Astrocyte (in vitro differentiated cells and primary cell): ENCODE results near the gene COPZ1. TPM values are rescaled to one million over a fixed set of nuclear protein-coding genes. Genes with fewer than 3 reads are reported as not detected.

Source experiments
- DNase-seq: peaks from one replicate; pipeline ENCODE4 v3.0.0-alpha.2; 2010; ENCODE audit warnings: low read depth
- FAIRE-seq: peaks from 2 replicates; lab custom pipeline; 2011; peaks lifted over from hg19 to GRCh38; lab: Jason Lieb, UNC
- H2AFZ ChIP-seq: 2 replicates; pipeline ENCODE4 v1.6.0; 2012; ENCODE audit warnings: low read depth, low read length, inconsistent platforms
- H3K27ac ChIP-seq: 2 replicates; pipeline ENCODE4 v1.5.1; 2011; ENCODE audit warnings: low read depth, low read length, inconsistent platforms
- H3K27me3 ChIP-seq: 2 replicates; pipeline ENCODE4 v1.6.0; 2011; ENCODE audit warnings: low read length, inconsistent platforms; ENCODE audit not compliant: insufficient read depth
- H3K36me3 ChIP-seq: 2 replicates; pipeline ENCODE4 v1.5.1; 2011; ENCODE audit warnings: low read length, inconsistent platforms; ENCODE audit not compliant: insufficient read depth
- H3K4me1 ChIP-seq: 2 replicates; pipeline ENCODE4 v1.5.1; 2011; ENCODE audit warnings: low read length, inconsistent platforms; ENCODE audit not compliant: insufficient read depth
- H3K4me2 ChIP-seq: 2 replicates; pipeline ENCODE4 v1.6.0; 2012; ENCODE audit warnings: low read length, inconsistent platforms
- H3K4me3 ChIP-seq: 2 replicates; pipeline ENCODE4 v1.5.1; 2011; ENCODE audit warnings: low read depth, mild to moderate bottlenecking, low read length, inconsistent platforms; ENCODE audit not compliant: insufficient read depth
- H3K79me2 ChIP-seq: 2 replicates; pipeline ENCODE4 v1.6.0; 2012; ENCODE audit warnings: mild to moderate bottlenecking, low read length, inconsistent platforms; ENCODE audit not compliant: insufficient read depth
- H3K9ac ChIP-seq: 2 replicates; pipeline ENCODE4 v1.6.0; 2012; ENCODE audit warnings: mild to moderate bottlenecking, low read length, inconsistent platforms
- H3K9me3 ChIP-seq: 2 replicates; pipeline ENCODE4 v1.5.1; 2012; ENCODE audit warnings: low read depth, mild to moderate bottlenecking, low read length, inconsistent platforms; ENCODE audit not compliant: insufficient read depth
- H4K20me1 ChIP-seq: 2 replicates; pipeline ENCODE4 v1.6.0; 2012; ENCODE audit warnings: low read length, inconsistent platforms; ENCODE audit not compliant: insufficient read depth
- H3K27ac Mint-ChIP-seq: one replicate; pipeline ENCODE4 v1.8.0; 2021; ENCODE audit warnings: mild to moderate bottlenecking, mixed read lengths; ENCODE audit not compliant: unreplicated experiment
- H3K27me3 Mint-ChIP-seq: one replicate; pipeline ENCODE4 v1.8.0; 2021; ENCODE audit warnings: low read depth, mixed read lengths; ENCODE audit not compliant: unreplicated experiment
- H3K36me3 Mint-ChIP-seq: one replicate; pipeline ENCODE4 v1.8.0; 2021; ENCODE audit warnings: low read depth, mixed read lengths; ENCODE audit not compliant: unreplicated experiment
- H3K4me1 Mint-ChIP-seq: one replicate; pipeline ENCODE4 v1.8.0; 2021; ENCODE audit warnings: low read depth, mixed read lengths; ENCODE audit not compliant: unreplicated experiment
- H3K4me3 Mint-ChIP-seq: one replicate; pipeline ENCODE4 v1.8.0; 2021; ENCODE audit warnings: mild to moderate bottlenecking, moderate library complexity, mixed read lengths; ENCODE audit not compliant: unreplicated experiment
- H3K9me3 Mint-ChIP-seq: one replicate; pipeline ENCODE4 v1.8.0; 2021; ENCODE audit warnings: mild to moderate bottlenecking, mixed read lengths; ENCODE audit not compliant: unreplicated experiment
- EZH2 ChIP-seq: IDR thresholded peaks from 2 replicates; pipeline ENCODE4 v1.6.1; 2012; ENCODE audit warnings: mild to moderate bottlenecking, low read length, inconsistent platforms; ENCODE audit not compliant: insufficient read depth
- total RNA-seq: library from RNA; stranded (reverse); gene quantifications from 2 replicates; pipeline ENCODE4 v1.2.1, GENCODE V29; 2021
- TF ChIP-seq, protein P1 (sequence below): IDR thresholded peaks from 2 replicates; pipeline ENCODE4 v1.5.1; 2011; ENCODE audit warnings: low read depth, mild to moderate bottlenecking, inconsistent platforms, low read length, moderate library complexity; ENCODE audit not compliant: insufficient read depth

Gene COPZ1
- total RNA-seq, 1 donor from 2014 or later, result 136 TPM

DNA sequence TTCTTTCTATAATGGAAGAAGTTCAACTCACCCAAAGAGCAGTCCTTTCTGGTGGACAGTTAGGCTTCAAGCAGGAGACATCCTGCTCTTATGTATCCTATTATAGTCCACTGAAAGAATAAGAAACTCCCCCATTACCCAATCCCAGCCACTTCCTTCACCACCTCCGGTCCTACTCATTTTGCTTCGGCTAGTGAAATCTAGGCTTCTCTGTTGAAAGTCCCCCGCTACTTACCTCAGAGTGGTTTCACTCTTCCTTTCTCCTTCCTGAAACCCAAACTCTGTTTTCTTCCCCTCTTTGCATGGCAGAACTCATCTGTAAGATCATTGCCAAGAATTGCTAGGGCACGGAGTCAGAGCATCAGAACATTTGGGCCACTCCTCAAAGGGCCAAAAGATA, 39.5 kb downstream of the COPZ1 start, which contains the start of gene GPR84:
Gene GPR84, minus strand, starts transcription at position 74 of the 400 bp plus-strand sequence. CDS start 635 bp downstream, outside the sequence.
- no peak within 1 kb of the TSS for H3K4me3 Mint-ChIP-seq
- H3K27ac Mint-ChIP-seq, result no peak within 1 kb of the TSS

DNA sequence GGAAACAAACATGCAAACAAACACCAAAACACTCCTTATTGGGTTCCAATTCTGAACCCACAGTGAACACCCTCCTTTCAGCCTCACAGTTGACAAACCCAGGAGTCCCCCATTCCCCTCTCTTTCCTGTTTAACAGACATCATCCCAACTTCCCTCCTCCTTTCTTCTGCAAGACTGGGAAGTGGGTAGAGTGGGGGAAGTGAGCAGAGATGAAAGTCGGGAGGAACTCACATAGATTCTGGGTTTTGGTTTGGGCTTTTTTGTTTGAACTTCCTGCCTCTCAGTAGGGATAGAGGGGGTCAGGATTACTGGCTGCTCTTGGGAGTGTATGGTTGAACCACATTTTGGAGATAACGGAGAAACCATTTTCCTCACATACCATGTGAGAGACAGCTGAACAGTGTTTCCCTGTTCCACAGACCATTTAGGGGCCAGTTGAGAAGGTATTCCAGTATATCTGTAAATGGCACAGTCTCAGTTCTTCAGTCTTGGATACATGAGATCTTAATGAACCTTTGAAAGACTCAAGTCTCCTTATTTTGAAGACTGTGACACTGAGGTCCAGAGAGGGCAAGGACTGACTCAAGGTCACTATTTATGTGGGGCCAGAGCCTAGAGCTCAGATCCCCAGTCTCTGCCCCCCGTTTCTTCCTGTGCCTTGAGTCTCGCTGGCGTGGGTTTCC, 43.2 kb downstream of the COPZ1 start:
- no peak overlapping the region for H3K27ac ChIP-seq
- FAIRE-seq (no peak), DNase-seq (no peak)
- H3K4me3 ChIP-seq, result no peak overlapping the region
- Mint-ChIP-seq H3K4me3 (peak overlapping the region; percentile 46), H3K27ac (peak overlapping the region; percentile 55), H3K9me3 (no peaks in the 10 kb centered on the region), H3K27me3 (peaks cover 2% of the 10 kb centered on the region), H3K4me1 (peaks cover 18% of the 10 kb centered on the region), H3K36me3 (peaks cover 8% of the 10 kb centered on the region)
- peak overlapping the region; percentile 89 for H3K4me2 ChIP-seq
- H3K4me1 ChIP-seq, result peaks cover 16% of the 10 kb centered on the region
- H4K20me1 ChIP-seq, result no peaks in the 10 kb centered on the region
- H3K9me3 ChIP-seq, result no peaks in the 10 kb centered on the region
- no peaks in the 10 kb centered on the region for H3K36me3 ChIP-seq
- H3K9ac ChIP-seq, result peak overlapping the region; percentile 60
- H3K79me2 ChIP-seq, result no peaks in the 10 kb centered on the region
- peak overlapping the region; percentile 73 for H2AFZ ChIP-seq
- TF ChIP-seq EZH2, result no peak
- TF ChIP-seq, protein P1, sequence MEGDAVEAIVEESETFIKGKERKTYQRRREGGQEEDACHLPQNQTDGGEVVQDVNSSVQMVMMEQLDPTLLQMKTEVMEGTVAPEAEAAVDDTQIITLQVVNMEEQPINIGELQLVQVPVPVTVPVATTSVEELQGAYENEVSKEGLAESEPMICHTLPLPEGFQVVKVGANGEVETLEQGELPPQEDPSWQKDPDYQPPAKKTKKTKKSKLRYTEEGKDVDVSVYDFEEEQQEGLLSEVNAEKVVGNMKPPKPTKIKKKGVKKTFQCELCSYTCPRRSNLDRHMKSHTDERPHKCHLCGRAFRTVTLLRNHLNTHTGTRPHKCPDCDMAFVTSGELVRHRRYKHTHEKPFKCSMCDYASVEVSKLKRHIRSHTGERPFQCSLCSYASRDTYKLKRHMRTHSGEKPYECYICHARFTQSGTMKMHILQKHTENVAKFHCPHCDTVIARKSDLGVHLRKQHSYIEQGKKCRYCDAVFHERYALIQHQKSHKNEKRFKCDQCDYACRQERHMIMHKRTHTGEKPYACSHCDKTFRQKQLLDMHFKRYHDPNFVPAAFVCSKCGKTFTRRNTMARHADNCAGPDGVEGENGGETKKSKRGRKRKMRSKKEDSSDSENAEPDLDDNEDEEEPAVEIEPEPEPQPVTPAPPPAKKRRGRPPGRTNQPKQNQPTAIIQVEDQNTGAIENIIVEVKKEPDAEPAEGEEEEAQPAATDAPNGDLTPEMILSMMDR, result no peak
- no peaks in the 10 kb centered on the region for H3K27me3 ChIP-seq

More for the DNA sequence above, 39.5 kb downstream of the COPZ1 start, which contains the start of gene GPR84:
- H3K36me3 Mint-ChIP-seq, result peaks cover 1% of the 10 kb centered on the region
- H3K9me3 ChIP-seq, result no peaks in the 10 kb centered on the region
- TF ChIP-seq, protein P1, result no peak
- TF ChIP-seq EZH2, result no peak
- H3K4me2 ChIP-seq, result no peak within 1 kb of the TSS
- peaks cover 22% of the 10 kb centered on the region for H3K4me1 Mint-ChIP-seq
- H3K4me3 ChIP-seq, result no peak within 1 kb of the TSS
- H3K9ac ChIP-seq, result no peak within 1 kb of the TSS
- no peaks in the 10 kb centered on the region for H3K27me3 ChIP-seq
- no peaks in the 10 kb centered on the region for H3K79me2 ChIP-seq
- H3K4me1 ChIP-seq, result peaks cover 28% of the 10 kb centered on the region
- no peaks in the 10 kb centered on the region for H3K36me3 ChIP-seq
- no peaks in the 10 kb centered on the region for H4K20me1 ChIP-seq
- H2AFZ ChIP-seq, result no peak within 1 kb of the TSS
- no peaks in the 10 kb centered on the region for H3K9me3 Mint-ChIP-seq
- H3K27ac ChIP-seq, result no peak within 1 kb of the TSS
- DNase-seq (no peak), FAIRE-seq (no peak)
- peaks cover 6% of the 10 kb centered on the region for H3K27me3 Mint-ChIP-seq
